RKO (cell line): Measurements from ENCODE around the gene SSH2.

Experiments used
- DNase-seq: peaks from one replicate; pipeline ENCODE4 v3.0.0-alpha.2; 2016; ENCODE audit warnings: low spot score

SSH2 gene

DNA sequence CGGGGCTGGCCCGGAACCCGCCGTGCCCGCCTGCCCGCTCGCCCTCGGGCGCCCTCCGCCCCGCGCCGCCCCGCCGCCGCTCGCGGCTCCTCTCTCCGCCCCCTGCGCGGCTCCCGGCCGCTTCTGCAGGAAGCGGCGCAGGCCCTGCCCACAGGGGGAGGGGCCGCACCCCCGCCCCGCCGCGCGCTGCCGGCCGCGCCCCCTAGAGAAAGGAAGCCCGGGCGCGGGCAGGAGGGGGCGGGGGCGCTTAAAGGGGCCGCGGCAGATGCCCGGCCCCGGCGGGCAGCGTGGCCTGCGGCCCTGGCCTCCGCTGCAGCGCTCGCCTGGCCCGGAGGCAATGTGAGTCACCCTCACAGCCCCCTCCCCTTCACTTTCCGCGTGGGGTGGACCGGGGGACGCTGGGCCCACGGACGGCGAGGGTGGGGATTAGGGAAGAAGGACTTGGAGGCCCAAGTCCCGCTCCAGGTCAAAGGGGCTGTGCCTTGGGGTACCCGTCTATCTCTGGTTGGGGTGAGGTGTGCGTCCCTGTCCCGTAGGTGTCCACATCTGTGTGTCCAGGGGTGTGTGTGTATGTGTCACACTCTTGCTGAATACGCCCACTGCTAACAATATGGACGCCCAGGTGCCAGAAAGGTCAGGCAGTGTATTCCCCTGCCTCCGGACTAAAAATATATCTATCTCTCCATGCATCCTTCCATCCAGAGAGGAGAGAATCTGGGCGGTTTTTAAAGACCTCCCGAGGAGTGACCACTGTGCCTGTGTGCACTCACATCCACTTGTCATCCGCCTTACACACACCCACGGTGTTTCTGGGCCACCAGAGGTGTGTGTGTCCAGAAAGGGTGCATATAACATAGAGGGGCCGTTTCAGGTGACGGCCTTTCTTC lies 340.3 kb downstream of the SSH2 start, which contains the start of gene GIT1:
Gene GIT1, minus strand, starts transcription at position 125 of the 887 bp plus-strand sequence. CDS start 270 bp downstream, outside the sequence.
- peak; percentile 89 for DNase-seq

DNA sequence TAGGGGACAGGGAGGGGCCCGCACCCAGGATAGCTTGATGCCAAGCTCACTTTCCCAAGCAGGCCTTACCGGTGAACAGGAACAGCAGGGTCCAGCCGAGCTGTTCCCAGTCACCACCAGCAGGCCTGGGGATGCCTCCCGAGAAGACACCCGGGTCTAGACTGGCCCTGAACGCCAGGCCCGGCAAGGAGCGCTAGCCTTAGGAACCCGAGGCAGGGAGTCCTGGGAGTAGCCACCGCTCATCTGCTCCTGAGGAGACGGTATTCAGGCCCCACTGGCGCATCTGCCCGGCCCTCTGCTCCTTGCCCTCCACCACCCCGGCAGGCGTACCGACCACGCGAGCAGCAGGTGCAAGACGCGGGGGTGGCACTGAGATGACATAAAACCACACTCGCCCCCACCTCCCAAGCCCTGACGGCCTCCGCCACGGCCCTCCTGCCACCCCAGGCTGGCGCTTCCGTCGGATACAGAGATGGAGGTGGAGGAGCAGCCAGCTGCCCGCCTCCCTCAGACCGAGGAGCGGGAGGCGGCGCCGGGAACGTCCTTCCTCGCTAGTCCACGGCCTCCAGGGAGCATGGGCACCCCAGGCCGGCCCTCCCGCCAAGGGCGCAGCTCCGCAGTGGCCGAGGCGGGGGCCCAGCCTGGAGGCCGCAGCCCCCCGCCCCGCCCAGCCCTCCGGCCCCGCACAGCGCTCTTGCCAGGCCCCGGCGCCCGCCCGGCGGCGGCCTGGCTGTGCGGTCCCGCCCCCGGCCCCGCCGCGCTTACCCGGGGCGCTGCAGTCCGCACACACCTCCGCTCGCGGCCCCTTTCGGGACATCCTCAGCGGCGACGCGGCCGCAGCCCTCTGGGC lies 341.2 kb downstream of the SSH2 start:
- DNase-seq, result peak; percentile 48

DNA sequence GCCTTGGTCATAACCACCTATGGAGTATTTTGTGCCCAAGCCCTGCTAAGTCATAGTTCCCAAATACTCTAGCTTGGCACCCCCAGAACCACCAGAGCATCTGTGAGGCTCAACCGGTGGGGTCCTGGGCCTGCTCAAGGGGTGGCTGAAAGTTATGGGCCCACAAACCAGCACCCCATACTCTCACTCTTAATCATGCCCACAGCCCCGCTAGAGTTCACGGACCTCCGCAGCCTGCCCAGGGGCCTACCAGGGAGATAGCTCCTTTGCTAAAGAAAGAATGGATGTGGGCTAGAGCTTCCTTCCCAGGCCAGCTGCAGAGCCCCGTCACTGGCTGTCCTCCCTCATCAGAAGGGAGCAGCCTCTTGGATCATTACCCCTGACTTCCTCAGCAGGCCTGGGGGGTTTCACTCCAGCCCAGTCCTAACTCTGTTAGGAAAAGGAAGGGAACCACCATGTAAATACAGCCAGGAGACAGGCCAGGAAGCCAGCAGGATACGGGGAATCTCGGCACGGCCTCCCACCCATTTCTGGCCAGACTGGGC lies 341.9 kb downstream of the SSH2 start:
- peak; percentile 33 for DNase-seq

DNA sequence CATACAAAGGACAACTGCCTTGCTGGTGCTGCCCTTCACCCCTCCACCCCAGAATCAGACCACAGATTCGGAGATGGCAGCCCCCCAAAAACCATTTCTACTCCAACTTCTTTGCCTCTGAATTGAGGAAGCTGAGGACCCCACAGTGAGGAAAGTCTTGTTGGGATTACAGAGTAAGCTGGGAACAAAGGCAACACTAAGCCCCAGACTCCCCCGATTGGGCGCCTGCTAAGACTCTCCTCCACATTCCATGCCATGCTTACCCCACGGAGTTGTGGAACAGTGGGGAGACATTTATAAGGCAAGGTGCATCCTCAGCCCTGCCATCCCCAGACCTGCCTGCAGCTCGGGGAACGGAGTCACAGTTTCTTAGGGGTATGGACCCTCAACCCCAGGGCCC lies 342.4 kb downstream of the SSH2 start:
- DNase-seq, result no peak

DNA sequence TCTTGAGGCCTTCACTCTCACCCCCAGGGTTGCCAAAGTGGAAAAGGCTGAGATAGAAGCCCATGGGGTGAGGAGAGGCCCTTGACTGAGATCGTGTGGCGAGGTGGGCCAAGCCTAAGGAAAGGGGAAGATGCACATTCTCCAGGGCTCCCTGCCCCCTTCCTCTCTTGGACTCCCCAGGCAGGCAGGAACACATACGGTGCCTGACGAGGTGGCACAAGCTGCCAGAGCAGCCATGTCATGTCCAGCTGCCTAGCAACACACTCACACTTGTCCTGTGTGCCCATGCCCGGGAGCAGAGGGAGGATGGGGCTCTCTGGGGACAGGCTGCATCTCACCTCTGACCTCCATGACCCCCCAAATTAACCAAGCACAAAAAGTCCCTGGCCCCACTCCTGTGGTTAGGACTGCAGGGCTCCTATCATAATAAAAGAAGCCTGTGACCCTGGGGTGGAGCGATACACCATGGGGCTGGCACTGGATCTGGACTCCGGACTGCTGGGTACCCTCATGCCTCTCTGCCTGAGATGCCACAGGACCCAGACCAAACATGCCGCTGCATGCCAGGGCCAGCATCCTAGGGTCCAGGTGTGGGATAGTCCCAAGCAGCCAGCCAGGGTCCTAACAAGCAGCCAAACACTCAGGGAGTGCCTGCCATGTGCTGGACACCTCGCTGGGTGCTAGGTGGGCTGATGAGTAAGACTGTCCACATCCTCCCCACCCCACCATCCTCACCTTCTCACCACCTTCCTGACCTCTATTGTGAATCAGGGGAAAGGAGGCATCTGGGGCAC lies 343.2 kb downstream of the SSH2 start:
- DNase-seq, result no peak

DNA sequence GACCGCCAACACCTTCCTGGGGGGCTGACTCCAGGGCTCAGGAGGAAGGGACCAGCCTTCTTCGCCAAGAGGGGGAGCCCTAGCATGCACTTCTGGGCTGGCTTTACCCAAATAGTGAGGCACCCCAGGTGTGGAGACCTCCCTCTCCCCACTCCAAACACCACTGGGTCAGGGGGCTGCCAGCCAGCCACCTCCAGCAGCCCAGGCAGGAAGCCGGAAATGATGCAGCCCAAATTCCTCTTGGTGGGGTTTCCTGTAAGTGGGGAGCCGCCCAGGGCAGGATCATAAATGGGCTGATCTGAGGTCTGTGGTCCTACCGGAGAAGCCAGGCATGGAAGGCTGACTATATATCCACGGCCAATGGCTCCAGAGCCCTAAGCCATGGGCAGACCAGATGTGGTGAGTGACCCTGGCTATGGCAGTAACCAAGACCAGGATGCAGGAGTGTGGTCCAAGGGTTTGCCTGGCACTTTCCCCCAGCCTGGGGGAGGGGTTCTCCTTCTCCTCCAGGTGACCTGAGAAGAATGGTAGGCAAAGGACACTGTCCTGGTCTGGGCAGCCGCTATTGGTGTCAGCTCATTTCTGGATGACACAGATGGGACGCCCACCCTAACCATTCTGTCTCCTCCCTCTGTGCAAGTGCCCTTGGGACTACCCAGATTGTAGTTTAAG lies 344.8 kb downstream of the SSH2 start:
- no peak for DNase-seq

DNA sequence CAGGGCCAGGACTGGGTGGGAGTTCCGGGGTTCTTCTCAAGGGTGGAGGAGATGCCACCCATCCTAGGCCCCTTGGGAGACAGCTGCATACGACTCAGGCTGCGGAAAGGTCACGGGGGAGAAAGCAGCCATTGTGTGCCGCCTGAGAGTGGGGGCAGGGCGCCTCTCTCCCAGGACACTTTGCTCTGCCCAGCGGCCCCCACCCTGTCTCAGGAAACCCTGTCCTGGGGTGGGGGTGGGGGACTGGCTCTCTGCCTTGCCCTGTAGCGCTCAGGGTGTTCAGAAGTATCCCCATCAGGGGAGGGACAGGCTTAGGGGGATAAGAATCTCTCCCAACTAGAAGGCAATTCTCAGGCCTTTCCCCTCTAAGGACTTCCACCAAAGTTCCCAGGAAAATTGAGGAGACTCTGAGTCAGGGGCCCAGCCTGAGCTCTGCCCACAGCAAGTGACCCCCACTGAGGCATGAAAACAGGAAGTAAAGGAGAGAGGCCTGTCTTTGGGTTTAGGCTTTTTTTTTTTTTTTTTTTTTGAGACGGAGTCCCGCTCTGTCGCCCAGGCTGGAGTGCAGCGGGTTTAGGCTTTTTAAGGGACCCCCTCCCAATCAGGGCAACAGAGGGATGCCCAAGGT lies 345.5 kb downstream of the SSH2 start:
- DNase-seq, result no peak

DNA sequence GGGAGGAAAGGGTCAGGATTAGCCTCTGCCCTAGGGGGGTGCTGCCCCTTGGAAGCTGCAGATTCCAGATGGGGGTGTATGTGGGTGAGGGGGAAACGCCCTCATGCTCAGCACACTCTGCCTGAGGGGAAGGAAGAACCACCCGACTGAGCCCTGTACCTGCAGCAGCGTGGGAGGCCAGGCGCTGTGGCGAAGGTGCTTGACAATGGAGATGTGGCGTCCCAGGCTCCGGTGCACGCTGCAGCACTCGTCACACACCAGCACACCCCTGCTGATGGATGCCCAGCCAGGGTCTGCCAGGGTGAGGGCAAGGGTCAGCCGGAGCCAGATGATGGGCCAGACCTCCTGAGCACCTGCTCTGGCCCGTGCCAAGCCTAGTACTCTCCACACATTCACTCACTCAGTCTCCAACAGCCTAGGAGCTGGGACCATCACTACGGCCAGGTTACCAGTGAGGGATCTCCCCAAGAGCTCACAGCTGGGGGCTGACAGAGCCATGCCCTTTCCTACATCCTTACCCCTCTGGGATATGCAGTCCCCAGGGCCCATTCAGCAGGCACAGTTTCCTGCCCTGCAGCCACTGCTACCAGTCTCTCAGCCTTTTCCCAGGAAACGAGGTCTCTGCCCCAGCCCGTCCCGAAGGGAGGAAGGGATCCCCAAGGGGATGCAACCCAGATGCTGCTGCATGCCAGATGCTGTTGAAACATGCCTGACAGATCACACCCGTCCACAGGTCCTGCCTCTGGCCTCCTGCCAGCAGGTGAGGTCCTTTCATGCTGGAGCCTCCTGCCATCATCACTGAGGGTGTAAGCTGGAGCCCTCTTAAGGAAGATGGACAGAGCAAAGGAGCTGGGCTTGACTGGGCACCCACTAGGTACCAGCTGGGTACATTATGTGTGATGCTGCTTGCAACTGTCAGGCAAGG lies 346.4 kb downstream of the SSH2 start:
- no peak for DNase-seq

DNA sequence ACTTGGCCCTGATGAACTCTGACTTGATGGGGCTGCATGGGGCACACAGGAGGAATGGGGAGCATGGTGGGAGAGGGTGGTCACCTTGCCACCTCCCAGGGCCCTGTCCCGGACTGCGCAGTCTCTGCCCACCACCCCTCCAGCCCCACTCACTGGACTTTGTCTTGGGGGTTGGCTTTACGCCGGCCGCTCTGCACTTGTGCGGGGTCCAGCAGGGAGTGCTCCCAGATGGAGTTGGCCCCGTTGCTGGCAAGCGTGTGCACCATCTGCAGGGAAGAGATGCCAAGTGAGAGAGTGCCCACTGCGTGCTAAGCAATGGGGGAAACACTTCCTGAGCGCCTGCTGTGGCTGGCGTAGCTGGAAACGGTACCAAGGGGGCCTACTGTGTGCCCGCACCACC lies 347.3 kb downstream of the SSH2 start:
- no peak for DNase-seq

DNA sequence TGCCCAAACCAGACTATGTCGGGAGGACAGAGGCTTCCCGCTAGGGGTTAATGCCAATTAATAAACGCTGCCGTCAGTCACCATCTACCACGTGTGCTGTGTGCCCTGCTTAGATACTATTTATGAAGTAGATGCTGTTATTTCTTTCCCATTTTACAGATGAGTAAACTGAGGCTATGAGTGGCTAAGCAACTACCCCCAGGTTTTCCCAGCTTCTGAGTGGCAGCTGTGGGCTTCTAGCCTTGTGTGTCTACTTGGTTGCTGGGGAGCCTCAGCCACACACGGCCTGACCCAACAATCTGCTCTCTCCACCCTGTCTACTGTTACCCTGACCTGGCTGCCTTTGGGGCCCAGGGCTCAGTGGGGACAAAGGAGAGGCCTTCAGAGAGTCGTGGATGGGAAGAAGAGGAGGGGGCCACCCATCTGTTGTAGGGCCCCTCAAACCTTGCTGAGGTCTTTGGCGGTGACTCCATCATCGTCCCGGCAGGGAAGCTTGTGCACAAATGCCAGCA lies 347.7 kb downstream of the SSH2 start:
- DNase-seq, result no peak

DNA sequence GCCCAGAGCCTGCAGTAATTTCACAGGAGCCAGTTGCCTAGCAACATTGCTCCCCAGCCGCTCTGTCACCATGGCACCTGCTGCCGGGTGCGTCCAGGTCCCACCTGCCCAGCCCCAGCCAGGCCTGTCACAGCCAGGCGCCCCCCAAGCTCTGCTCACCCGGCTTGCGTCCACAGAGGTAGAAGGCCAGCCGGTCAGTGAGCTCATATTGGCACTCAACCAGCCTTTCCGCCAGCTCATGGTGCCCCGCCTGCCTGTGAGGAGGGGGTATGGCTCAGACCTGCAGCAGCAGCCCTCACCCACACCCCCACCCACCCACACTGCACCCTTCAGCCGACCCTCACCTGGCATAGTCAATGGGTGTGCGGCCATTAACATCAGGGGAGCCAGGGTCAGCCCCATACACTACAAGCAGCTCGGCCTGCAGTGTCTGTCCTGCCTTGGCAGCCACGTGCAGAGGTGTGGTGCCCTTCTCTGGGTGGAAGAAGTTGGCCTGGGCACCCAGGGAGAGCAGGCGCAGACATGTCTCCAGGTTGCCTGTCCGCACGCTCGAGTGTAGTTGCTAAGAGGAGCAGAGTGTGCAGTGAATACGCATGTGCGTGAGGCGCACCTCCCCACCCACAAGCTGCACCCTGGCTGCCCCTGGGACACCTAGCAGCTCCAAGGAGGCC lies 348.3 kb downstream of the SSH2 start:
- no peak for DNase-seq

DNA sequence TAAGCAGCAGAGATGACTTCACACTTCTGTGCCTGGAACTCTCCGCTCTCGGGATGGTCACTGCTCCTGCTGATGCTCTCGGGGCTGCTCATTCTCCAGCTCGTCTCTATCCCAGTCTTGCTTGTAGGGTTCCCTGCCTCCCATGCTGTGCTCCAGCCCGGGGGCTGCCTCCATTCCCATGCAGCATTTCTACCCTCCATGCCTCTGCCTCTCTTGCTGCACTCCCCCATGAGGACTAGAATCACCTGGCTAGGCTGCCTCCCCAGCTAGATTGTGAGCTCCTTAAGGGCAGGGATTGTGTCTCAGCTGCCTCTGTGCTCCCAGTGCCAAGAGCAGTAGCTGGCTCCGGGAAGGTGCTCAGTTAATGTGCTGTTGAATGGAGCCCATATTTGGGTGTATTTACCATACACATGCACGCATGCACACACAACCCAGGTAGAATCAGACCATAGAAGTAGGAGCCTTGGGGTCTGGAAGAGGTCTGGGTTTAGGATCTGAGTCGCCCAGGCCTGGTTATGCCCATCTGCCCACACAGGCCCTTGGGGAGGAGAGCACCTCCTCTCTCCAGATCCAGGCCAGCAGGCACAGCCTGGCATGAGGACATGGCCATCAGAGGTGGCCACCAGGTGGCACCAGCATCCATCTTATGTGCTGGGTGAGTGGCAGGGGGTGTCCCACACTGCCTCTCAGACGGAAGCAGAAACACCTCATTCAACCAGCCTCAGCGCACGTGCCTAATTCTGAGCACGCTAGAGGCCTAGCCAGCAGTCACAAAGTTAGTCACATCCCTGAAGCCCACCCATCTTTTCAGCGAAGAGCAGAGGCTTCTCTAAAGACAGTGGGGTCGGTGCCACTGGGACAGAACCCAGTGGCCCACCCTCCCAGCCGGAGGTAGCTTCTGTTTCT lies 349.9 kb downstream of the SSH2 start:
- DNase-seq, result peak; percentile 90

DNA sequence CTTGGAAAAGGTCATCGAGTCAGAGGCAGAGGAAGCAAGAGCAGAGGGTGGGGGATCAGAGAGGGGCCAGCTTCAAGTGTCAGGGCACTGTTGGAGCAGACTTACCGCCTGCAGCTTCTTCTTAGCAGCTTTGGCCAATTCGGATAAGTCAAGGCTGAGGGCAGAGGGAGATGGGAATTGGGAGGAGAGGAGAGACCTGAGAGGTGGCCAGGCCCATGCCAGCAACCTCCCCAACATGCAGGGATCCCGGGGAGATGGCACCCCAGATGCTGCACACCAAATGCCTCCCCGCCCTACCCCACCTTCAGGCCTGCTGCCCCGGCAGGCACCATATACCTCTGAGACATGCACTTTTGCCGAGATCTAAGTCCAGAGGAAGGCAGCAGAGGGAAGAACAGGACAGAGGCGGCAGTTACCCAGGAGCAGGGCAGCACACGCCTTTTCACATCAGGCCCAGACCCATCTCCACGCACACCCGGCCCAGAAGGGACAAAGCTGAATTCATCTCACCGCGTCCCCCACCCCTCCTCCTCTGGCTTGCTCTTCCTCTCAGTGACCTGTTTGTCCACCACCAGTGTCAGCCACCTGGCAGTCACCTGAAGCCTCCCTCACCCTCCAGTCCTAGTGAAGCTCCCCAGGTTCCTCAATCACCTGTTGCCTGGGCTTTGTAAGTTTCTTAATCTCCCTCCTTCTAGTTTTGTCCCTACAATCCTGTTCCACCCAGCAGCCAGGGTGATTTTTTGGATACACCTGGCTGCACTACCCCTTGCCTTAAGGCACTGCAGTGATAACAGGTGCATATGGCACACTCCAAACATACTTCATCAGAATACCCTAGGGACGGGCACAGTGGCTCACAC lies 351.2 kb downstream of the SSH2 start:
- DNase-seq, result no peak

DNA sequence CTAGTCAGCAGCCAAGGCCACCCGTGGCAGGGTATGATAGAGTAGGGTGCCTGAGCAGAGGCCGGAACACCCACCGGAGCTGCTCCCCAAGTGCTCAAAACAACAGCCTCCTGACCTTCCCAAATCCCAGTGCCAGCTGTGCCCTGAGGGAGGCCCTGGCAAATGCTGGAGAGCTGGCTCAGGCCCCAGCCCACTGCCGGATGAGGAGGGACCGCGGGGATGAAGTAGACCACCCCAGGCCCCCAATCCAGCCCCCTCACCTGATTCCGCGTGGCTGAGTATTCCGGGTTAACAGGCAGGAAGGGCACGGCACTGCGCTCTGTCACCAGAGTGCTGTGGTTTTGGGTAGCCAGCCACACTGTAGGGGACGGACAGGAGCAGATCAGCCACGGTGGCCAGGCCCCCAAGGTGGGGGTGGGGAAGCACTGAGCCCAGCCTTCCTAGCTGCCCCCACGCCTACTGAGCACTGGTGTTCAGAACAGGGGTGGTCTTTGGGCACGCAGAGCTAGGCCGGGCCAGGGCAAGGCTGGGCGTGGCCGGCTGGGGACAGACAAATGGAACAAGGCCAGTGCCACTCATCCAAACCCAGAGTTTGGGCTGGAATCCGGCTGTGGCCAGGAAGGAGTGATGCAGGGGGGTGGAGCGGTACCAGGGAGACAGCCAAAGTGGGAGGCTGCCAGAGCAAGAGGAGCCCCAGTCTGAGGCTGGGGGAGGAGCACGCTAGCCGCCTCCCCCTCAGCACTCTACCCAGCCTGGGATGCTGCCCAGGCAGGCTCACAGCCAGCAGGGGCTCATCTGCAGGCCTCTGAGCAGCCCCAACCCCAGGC lies 352.4 kb downstream of the SSH2 start:
- DNase-seq, result no peak

DNA sequence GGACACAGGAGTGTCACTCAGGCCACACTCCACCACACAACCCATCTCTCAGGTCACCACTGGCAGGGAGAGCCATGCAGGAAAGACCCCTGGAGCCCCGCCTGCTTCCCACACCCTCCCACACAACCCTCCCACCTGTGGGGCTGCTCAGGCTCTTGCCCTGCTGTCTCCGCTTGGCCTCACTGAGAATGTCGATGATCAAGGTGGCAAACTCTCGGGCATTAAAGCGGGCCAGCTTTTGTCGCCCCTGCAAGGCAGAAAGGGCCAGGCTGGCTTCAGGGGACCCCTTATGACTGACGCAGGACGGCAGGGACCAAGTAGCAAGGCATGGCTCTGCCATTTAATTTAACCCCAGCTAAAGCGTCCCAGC lies 353.0 kb downstream of the SSH2 start:
- DNase-seq, result no peak
